ENCODE measurements around the gene CRYBG3.

CRYBG3 gene

DNA sequence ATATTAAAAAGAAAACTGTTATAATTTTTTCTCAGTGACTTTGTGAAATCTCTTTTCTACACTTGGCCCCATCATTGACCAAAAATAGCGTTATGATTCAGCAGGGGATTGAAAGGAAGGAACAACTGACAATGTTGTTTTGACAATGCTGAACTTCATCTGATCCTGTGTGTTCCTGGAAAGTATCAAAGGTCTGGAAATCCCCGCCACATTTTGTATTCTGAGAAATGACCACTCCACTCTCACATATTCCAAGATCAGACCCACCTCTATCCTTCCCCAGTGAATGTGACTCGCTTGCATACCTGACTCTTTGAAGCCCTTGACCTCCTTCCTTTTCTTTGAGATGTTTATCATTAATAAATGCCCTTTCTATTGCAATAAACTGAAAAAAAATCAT, 160.1 kb downstream of the CRYBG3 start:
- DNase-seq, result no peak

GRCh38 chr3:97983933-97984491, 162.2 kb downstream of the CRYBG3 start:
- no peak for DNase-seq

- no peak for DNase-seq
These were observed 165.5 kb downstream of the CRYBG3 start for GRCh38 chr3:97987306-97987705.

DNA sequence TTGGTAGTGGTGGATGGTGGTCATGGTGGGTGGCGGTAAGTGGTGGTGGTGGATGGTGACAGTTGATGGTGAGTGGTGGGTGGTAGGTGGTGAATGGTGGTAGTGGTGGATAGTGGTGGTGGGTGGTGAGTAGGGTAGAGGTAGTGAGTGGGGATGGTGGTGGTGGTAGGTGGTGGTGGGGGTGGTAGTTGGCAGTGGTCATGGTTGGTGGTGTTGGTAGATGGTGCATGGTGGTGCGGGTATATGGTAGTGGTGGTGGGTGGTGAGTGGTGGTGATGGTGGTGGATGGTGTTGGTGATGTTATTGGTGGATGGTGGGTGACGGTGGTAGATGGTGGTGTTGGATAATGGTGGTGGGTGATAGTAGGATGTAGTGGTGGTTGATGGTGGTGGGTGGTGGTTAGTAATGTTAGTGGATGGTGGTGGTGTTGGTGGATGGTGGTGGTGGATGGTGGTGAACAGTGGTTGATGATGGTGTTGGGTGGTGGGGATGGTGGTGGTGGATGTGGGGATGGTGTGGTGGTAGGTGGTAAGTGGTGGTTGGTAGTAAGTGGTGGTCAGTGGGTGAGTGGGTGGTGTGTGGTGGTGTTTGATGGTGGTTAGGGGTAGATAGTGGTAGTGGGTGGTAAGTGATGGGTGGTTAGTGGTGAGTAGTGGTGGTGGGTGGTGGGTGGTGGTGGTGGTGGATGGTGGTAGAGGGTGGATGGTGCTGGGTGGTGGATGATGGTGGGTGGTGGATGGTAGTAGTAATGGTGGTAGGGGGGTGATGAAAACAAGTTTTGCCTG, 167.2 kb downstream of the CRYBG3 start:
- DNase-seq, result no peak

- no peak for DNase-seq
These were observed 168.9 kb downstream of the CRYBG3 start for GRCh38 chr3:97990624-97991292.

- no peak for DNase-seq
These were observed 169.5 kb downstream of the CRYBG3 start for GRCh38 chr3:97991293-97991682.

DNA sequence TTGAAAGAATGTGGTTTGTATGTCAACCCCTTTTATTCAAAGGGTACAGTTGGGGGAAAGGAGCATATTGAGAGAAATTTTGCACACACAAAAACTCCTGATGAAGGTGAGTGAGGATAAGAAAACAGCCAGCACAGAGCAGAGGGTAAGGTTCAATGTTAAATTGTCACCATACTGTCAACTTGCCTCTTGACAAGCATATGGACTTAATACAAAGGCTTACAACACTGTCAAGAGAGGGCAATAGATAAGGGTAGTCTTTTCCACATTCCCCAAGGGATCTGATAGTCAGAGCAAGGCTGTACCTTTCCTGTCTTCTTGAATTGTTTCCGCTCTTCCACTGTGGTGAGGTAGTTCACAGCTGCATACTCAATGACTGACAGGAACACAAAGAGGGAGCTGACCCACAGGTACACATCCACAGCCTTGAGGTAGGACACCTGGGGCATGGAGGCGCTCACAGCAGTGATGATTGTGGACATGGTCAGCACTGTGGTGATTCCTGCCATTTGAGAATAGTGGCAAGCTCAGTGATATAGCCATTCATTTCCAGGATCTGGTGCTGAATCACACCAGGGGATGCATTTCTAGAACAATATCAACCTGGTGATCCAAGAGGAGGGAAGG, 170.8 kb downstream of the CRYBG3 start:
- no peak for DNase-seq

DNA sequence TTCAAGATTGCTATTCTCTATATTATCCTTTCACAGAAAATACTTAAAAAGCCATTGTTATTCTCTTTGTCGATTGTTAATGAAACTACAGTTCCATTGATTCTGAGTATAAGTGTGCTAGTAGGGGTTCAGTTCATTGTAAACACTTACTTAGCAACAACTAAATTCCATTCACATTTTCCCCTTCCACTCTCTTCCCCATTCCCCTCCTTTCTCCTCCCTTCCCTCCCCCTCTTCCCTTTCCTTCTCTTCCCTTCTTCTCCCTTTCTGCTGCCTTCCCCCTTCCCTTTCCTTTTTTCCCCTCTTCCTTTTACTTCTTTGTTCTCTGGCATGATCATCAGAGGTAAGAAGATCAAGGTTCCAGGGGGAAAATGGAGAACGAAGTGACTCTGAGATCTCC, 171.7 kb downstream of the CRYBG3 start:
- no peak for DNase-seq

- no peak for DNase-seq
These were observed 172.6 kb downstream of the CRYBG3 start for GRCh38 chr3:97994328-97994945.

Data from CD4-positive, alpha-beta T cell treated with Interferon gamma for 1 hour (primary cell).